OCI-LY7 (cell line): ENCODE results near the gene MRGPRX2. TPM values are rescaled to one million over a fixed set of nuclear protein-coding genes. Genes with fewer than 3 reads are reported as not detected.

Experiments used
- BruUV-seq: library from RNA; stranded (reverse); fragments of 400-500 nt; replicated peaks from 2 replicates; lab custom pipeline; 2021; lab: Mats Ljungman, UMichigan
- CTCF ChIA-PET: fragments of 300-600 bp; sonication (Branson Sonifier 250); formaldehyde crosslinking; loops from one replicate; lab custom pipeline; 2022; ENCODE audit warnings: antibody characterized with exemption; ENCODE audit not compliant: unreplicated experiment; lab: Charles Lee
- POLR2A ChIA-PET: fragments of 300-600 bp; sonication (Branson Sonifier 250); formaldehyde crosslinking; loops from one replicate; lab custom pipeline; 2022; ENCODE audit warnings: antibody characterized with exemption; lab: Charles Lee
- DNase-seq: peaks from one replicate; pipeline ENCODE4 v3.0.0-alpha.2; 2015; ENCODE audit warnings: low spot score
- H2AFZ ChIP-seq: fragments of 200-600 bp; sonication (generic), shearing (Covaris generic); 2 replicates; pipeline ENCODE4 v1.6.1; 2014; ENCODE audit warnings: mild to moderate bottlenecking, antibody characterized with exemption, low read length, moderate library complexity
- H3K27ac ChIP-seq: fragments of 200-600 bp; sonication (generic); 2 replicates; pipeline ENCODE4 v1.5.1; 2014; ENCODE audit warnings: mixed run types, low read depth, mild to moderate bottlenecking, moderate library complexity, low read length, inconsistent platforms; ENCODE audit not compliant: poor library complexity, severe bottlenecking
- H3K36me3 ChIP-seq: fragments of 200-600 bp; sonication (generic); 2 replicates; pipeline ENCODE4 v1.6.1; 2014; ENCODE audit warnings: mild to moderate bottlenecking, antibody characterized with exemption, low read length, moderate library complexity, mixed read lengths; ENCODE audit not compliant: insufficient read depth
- H3K4me1 ChIP-seq: fragments of 200-600 bp; sonication (generic); 2 replicates; pipeline ENCODE4 v1.5.1; 2014; ENCODE audit warnings: mild to moderate bottlenecking, low read length; ENCODE audit not compliant: insufficient read depth, poor library complexity, severe bottlenecking
- H3K4me2 ChIP-seq: fragments of 200-600 bp; sonication (generic); 2 replicates; pipeline ENCODE4 v1.6.1; 2014; ENCODE audit warnings: mild to moderate bottlenecking, low read length
- H3K4me3 ChIP-seq: fragments of 200-600 bp; sonication (generic); 2 replicates; pipeline ENCODE4 v1.5.1; 2014; ENCODE audit warnings: mild to moderate bottlenecking, low read depth, low read length; ENCODE audit not compliant: poor library complexity, severe bottlenecking
- H3K79me2 ChIP-seq: fragments of 200-600 bp; sonication (generic); 2 replicates; pipeline ENCODE4 v1.6.1; 2016; ENCODE audit warnings: low read depth, mild to moderate bottlenecking, low read length, moderate library complexity, mixed read lengths; ENCODE audit not compliant: insufficient read depth
- H3K9me2 ChIP-seq: fragments of 200-600 bp; sonication (generic); 2 replicates; pipeline ENCODE4 v1.6.1; 2016; ENCODE audit warnings: mild to moderate bottlenecking, low read length, mixed read lengths; ENCODE audit not compliant: insufficient read depth
- H3K9me3 ChIP-seq: fragments of 200-600 bp; sonication (generic); 2 replicates; pipeline ENCODE4 v1.6.1; 2014; ENCODE audit warnings: mild to moderate bottlenecking, mixed run types, low read length, mixed read lengths
- H4K20me1 ChIP-seq: fragments of 200-600 bp; sonication (generic); 2 replicates; pipeline ENCODE4 v1.6.1; 2014; ENCODE audit warnings: mild to moderate bottlenecking, antibody characterized with exemption, low read length, moderate library complexity, mixed read lengths; ENCODE audit not compliant: insufficient read depth
- CTCF ChIP-seq: fragments of 200-600 bp; sonication (generic); conservative IDR thresholded peaks from 2 replicates; pipeline ENCODE4 v1.5.1; 2014; ENCODE audit warnings: mild to moderate bottlenecking, antibody characterized with exemption, low read length, moderate library complexity, mixed read lengths
- EZH2phosphoT487 ChIP-seq: fragments of 200-600 bp; sonication (generic); IDR thresholded peaks from 2 replicates; pipeline ENCODE4 v1.6.1; 2018; ENCODE audit warnings: low read depth, borderline replicate concordance, mild to moderate bottlenecking, mixed run types, antibody characterized with exemption, low read length, moderate library complexity, mixed read lengths
- intact Hi-C: fragments of 100-400 bp; cut with micrococcal nuclease; formaldehyde crosslinking; loops from one replicate; pipeline ENCODE4 v1.10.0; 2022; ENCODE audit not compliant: unreplicated experiment
- total RNA-seq, 2 experiments: library from RNA; depleted of rRNA in 1 of 2; stranded (reverse); fragments of >200 nt in 1 of 2; shearing (Covaris generic) in 1 of 2; gene quantifications; 2 replicates each; pipeline ENCODE4 v1.2.3, GENCODE V29; 2014 to 2022

Gene MRGPRX2
- total RNA-seq, 2 experiments from 2014 or later: not detected

- CTCF ChIA-PET: interaction anchor here (1.3 kb wide), 1 partner anchor 166 kb away, joined by 3 read pairs; no protein-coding TSS in a partner anchor
- no peak overlapping the region for H3K4me2 ChIP-seq
Measured at GRCh38 chr11:19077965-19078364, 17.4 kb upstream of the MRGPRX2 start.

GRCh38 chr11:19076744-19077589 is 16.4 kb upstream of the MRGPRX2 start:
- no TSS peak for BruUV-seq
- Histone ChIP-seq H3K9me2 (no peaks in the 10 kb centered on the region), H3K4me2 (no peak overlapping the region), H4K20me1 (no peaks in the 10 kb centered on the region), H3K4me1 (no peaks in the 10 kb centered on the region), H2AFZ (no peak overlapping the region), H3K9me3 (no peaks in the 10 kb centered on the region), H3K79me2 (no peaks in the 10 kb centered on the region), H3K4me3 (no peak overlapping the region), H3K27ac (no peak overlapping the region), H3K36me3 (no peaks in the 10 kb centered on the region)
- intact Hi-C loops: loop anchor here (5.0 kb wide), 1 partner anchor 180 kb away; no protein-coding TSS in a partner anchor
- peak; percentile 48 for DNase-seq
- ChIA-PET CTCF (interaction anchor here (1.3 kb wide), 1 partner anchor 167 kb away, joined by 3 read pairs; no protein-coding TSS in a partner anchor), POLR2A (interaction anchor here (0.6 to 0.8 kb wide), 2 partner anchors 34 to 197 kb away, joined by 3 to 4 read pairs; no protein-coding TSS in a partner anchor)
- TF ChIP-seq CTCF (peak; percentile 99), EZH2phosphoT487 (no peak)

More at GRCh38 chr11:19077965-19078364, 17.4 kb upstream of the MRGPRX2 start:
- intact Hi-C loops: loop anchor here (5.0 kb wide), 1 partner anchor 179 kb away; no protein-coding TSS in a partner anchor
- no peaks in the 10 kb centered on the region for H4K20me1 ChIP-seq
- no peaks in the 10 kb centered on the region for H3K36me3 ChIP-seq
- no TSS peak for BruUV-seq
- H2AFZ ChIP-seq: no peak overlapping the region
- POLR2A ChIA-PET: no interaction called here
- no peak overlapping the region for H3K27ac ChIP-seq
- no peaks in the 10 kb centered on the region for H3K9me3 ChIP-seq
- DNase-seq: no peak
- H3K79me2 ChIP-seq: no peaks in the 10 kb centered on the region
- TF ChIP-seq CTCF: no peak
- TF ChIP-seq EZH2phosphoT487: no peak
- H3K4me3 ChIP-seq: no peak overlapping the region
- no peaks in the 10 kb centered on the region for H3K4me1 ChIP-seq
- no peaks in the 10 kb centered on the region for H3K9me2 ChIP-seq
